Activated CD4-positive, alpha-beta T cell treated with anti-CD3 and anti-CD28 coated beads, Interleukin-2, amount 50 U/mL, for 4 hours (primary cell): ENCODE results near the gene TBCD.

Experiments used
- DNase-seq, 2 experiments: peaks; one replicate each; pipeline ENCODE4 v3.0.0-alpha.2; 2020

TBCD gene

GRCh38 chr17:82927661-82928601, 176.1 kb downstream of the TBCD start:
- no peak for DNase-seq

DNA sequence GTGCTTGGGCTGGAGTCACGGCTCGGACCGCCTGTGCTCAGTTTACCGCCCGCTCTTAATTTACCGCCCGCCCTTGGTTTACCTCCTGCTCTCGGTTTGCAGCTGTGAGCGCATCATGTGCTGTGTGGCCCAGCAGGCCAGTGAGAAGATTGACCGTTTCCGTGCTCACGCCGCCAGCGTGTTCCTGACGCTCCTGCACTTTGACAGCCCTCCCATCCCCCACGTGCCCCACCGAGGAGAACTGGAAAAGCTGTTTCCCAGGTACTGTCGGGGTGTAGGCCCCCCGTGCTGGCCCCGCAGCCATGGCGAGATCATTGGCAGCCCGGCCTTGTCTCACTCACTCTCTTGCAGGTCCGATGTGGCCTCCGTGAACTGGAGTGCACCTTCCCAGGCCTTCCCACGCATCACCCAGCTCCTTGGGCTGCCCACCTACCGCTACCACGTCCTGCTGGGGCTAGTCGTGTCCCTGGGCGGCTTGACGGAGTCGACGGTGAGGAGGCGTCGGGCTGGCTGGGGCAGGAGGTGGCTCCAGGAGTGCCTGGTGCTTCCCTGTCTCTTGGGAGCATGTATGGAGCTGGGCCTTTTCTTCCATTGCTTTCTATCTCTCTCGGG, 177.3 kb downstream of the TBCD start:
- no peak for DNase-seq

DNA sequence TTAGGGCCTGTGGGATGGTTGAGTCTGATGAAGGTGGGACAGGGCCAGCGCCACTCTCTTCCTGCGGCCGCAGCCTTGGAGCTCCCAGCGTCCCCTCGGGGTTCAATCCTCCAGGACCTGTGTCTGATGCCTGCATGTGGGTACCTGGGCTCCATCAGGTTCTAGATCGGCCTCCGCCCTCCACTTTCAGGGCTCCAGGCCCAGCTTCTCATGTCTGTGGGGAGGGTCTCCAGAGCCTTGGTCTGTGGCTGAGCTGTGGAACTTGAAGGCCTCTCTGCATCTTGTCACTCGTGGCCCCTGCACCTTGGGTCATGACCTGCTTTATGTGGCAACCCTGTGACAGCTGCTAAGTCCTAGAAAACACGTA, 177.8 kb downstream of the TBCD start:
- DNase-seq = no peak

DNA sequence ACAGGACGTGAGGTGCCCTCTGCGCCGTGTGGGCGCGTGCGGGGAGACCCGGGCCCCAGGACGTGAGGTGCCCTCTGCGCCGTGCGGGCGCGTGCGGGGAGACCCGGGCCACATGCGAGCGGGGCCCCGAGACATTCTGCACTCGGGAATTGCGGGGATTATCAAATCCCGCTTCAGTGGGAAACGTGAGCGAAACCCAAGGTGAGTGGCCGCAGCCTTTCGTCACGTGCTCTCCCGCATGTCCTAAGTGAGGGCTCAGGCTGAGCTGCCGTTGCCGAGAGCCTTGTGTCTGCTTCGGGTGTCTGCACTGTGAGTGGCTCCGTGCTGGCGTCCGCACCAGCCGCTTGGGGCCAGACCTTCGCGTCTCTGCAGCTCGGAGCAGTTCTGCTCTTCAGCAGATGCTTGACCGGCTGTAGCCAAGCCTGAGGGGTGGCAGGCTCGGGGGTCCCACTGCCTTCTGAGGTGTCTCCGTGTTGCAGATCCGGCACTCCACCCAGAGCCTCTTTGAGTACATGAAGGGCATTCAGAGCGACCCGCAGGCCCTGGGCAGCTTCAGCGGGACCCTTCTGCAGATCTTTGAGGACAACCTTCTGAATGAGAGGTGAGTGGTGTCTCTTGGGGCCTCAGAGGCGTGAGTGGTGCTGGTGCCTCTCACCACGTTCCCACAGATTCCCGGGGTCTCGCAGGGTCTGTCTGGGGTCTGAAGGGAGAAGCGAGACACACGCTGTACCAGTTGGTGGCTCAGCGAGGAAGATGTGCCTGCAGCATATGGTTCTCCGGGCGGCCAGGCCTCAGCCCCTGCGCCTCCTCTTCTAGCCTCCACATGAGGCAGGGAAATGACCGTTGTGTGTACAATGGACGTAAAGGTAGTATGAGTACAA, 178.4 kb downstream of the TBCD start:
- no peak for DNase-seq

- no peak for DNase-seq
Measured at GRCh38 chr17:82930924-82931698, 179.2 kb downstream of the TBCD start.

DNA sequence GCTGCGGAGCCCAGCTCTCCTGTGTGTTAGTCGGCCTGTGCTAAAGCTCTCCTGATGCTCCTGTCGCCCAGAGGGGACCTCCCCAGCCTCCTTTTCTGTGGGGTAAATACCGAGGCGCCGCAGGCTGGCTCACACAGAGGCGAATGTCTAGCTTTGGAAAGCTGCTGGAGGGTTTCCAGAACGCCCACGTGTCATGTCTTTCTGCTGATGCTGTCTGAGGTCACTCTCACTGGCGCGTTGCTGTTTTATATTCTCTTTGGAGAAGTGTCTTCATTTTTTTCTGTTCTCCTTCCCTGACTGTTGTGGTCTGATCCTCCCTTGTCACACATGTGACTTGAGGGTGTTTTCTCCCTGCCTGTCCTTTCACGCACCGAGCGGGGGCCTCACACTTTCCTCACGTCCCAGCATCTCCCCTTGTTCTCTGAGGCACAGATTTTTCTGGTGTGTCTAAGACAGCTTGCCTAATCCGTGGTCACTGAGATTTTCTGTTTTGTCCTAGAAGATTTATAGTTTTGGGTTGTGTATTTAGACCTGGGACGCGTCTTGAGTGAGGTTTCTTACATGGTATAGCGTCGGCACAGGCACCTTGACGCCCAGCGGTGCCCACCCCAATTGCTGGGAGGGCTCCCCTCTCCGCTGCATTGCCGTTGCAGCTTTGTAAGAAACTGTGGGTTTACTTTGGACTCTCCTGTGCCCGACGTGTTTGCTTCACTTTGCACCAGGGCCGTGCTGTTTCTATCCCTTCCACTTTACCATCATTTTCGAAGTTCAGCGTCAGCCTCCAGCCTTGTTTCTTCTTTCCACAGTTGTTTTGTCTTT, 180.0 kb downstream of the TBCD start:
- no peak for DNase-seq

DNA sequence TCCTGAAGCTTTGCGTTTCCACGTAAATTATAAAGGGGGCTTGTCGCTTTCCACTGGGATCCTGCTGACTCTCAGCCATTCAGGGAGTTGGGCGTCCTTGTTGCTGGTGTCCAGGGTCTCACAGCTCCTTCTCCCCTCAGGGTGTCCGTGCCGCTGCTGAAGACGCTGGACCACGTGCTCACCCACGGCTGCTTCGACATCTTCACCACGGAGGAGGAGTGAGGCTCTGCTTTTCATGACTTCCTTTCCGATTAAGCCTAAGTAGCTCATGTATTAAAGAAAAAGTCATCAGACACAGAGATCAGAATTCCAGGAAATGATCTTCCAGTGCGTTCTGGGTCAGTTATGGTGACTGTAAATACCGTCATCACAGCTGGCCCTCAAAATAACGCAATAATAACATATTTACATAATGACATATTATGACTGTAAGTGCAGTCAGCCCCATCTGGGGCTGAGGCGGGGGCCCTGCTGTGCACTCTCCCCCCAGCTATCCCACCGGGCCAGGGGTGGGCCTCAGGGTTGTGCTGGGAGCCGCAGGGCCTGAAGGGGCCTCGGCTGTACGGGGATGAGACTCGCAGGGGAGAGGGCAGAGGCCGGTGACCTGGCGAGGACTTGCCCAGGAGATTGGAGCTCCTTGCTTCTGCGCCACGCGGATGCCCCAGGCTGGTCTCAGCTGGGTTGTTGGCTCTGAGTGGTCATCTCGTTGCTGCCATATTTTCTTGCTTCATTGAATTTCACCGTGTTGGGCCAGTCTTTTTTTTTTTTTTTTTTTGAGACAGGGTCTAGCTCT, 180.8 kb downstream of the TBCD start:
- no peak for DNase-seq

GRCh38 chr17:82933911-82934310, 182.0 kb downstream of the TBCD start:
- DNase-seq = no peak

DNA sequence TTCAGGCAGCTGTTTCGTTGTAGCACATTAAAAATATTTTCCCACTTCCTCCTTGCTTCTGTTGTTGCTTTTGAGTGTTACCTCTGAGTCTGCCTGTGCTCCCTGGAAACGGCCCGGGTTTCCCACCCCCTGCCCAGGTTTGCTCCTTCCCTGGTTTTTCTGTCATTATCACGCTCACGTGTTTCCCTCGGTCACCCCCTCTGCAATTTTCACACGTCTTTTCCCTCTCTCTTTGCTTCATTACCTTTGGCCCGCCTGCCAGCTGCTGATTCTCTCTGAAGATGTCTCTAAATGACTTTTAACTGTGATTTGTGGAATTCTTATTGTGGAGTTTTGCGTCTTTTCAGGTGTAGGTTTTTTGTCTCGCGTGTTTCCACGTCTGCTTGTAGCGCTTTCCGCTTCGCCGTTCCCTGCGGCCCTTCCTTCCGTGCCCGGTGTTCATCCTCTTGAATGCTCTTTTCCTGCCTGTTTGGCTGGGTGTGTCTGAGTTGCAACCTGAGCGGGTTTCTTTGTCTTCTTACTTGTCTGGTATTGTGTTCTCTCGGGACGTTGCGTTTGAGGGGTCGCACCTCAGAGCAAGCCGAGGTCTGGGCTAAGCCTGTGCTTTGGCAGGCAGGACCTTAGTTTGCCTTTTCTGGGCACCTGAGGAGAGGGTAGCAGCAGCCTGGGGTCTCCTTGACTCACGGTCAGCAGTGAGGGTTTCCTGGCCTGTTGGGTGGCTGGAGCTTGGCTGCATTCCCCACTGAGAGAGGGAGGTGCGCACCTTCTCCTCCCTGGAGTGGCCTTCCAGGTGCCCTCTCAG, 184.3 kb downstream of the TBCD start:
- DNase-seq = no peak

GRCh38 chr17:82936768-82937171, 184.9 kb downstream of the TBCD start:
- no peak for DNase-seq

GRCh38 chr17:82937411-82938371, 185.8 kb downstream of the TBCD start:
- no peak for DNase-seq

- DNase-seq = no peak
Measured at GRCh38 chr17:82938486-82938872, 186.6 kb downstream of the TBCD start.

DNA sequence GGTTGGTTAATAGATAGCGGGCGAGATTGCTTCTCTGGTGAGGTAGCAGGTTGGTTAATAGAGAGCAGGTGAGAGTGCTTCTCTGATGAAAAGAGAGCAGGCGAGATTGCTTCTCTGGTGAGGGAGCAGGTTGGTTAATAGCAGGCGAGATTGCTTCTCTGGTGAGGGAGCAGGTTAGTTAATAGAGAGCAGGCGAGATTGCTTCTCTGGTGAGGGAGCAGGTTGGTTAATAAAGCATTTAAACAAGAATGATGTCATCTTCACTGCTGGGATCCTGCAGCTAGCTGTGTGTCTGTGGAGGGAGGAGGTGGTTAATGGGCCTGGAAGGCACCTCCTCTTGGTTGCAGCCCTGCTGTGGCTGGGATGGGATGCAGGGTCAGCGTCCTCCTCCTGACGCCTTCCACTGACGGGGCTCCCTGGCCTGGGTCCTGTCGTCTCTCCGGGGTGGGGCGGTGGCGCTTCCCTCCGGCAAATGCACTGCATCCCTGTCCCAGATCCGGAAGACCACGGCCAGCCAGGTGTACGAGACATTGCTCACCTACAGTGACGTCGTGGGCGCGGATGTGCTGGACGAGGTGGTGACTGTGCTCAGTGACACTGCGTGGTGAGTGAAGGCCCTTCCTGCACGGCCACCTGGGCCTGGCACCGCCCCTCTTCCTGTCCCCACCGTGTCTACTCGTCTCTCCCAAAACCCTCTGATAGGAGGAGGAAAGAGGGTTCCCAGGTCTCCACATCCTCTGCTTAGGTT, 187.2 kb downstream of the TBCD start:
- no peak for DNase-seq

- DNase-seq = no peak
Measured at GRCh38 chr17:82939621-82940135, 187.8 kb downstream of the TBCD start.

GRCh38 chr17:82940226-82941020, 188.6 kb downstream of the TBCD start:
- DNase-seq = no peak

DNA sequence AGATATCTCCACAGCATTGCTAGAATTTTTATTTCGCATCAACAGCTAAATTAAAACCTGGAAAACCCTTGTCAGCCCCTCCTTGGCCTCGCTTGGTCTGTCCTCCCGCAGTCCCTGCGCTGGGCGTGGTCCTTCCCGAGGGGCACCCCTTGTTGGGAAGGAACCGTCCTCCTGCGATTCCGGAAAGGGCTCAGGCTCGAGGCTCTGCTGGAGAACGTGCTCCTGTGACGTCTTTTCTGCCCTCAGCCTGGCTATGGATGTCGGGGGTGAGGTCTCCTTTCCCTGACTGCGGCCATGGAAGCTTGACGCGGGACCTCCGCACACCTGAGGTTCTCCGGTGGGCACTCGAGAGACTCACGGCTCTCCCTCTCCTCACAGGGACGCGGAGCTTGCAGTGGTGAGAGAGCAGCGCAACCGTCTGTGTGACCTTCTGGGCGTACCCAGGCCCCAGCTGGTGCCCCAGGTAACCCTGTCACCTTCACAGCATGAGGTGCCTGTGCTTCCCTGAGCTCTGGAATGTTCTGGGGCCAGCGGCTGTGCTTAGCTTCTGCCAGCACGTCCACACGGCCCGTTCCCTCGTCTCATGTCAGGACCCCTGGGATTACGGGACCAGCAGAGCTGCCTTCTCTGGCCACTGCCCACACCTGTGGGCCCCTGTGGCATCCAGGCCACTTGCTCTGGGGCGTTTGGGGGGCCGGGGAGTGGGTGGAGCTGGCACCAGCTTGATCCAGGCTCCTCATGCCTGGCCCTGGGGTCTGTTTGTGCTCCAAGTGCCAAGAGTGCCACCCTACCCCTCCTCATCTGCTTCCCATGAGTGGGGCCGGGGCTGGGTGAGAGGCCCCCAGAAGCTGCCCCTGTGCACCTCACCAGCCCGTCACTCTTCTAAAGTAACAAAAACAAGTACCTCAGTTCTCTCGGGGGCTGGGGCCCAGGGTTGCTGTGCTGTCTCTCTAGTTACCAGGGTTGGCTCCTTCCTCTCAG, 189.4 kb downstream of the TBCD start:
- DNase-seq = no peak
